BJ (cell line): ENCODE measurements around the gene EPAS1. TPM values are rescaled to one million over a fixed set of nuclear protein-coding genes. Genes with fewer than 3 reads are reported as not detected.

Experiments used
- CTCF ChIA-PET: fragments of 350-600 bp; formaldehyde crosslinking; extraction: SDS; loops from one replicate; lab custom pipeline; 2021; ENCODE audit warnings: antibody characterized with exemption, inconsistent platforms; lab: Yijun Ruan, JAX
- POLR2A ChIA-PET: fragments of 300-600 bp; sonication (Branson Sonifier 250); formaldehyde crosslinking; extraction: SDS; loops from one replicate; lab custom pipeline; 2021; ENCODE audit warnings: antibody characterized with exemption; lab: Charles Lee
- DNase-seq: peaks from one replicate; pipeline ENCODE4 v3.0.0-alpha.2; 2011; ENCODE audit warnings: low read depth
- H3K27me3 ChIP-seq: 2 replicates; pipeline ENCODE4 v1.6.0; 2011; ENCODE audit warnings: low read length; ENCODE audit not compliant: control insufficient read depth, insufficient read depth
- H3K36me3 ChIP-seq: 2 replicates; pipeline ENCODE4 v1.5.1; 2011; ENCODE audit warnings: low read length; ENCODE audit not compliant: control insufficient read depth, insufficient read depth
- H3K4me3 ChIP-seq: 2 replicates; pipeline ENCODE4 v1.5.1; 2011; ENCODE audit warnings: low read depth, mild to moderate bottlenecking, control low read depth, low read length
- CTCF ChIP-seq: IDR thresholded peaks from 2 replicates; pipeline ENCODE4 v1.5.1; 2011; ENCODE audit warnings: low read depth, mild to moderate bottlenecking, control low read depth, inconsistent platforms, low read length, moderate library complexity; ENCODE audit not compliant: insufficient read depth
- polyA plus RNA-seq: library from polyadenylated mRNA; depleted of rRNA; stranded (reverse); fragments of >200 nt; gene quantifications from 2 replicates; pipeline ENCODE4 v1.2.3, GENCODE V29; 2011

The EPAS1 gene
- polyA plus RNA-seq, 1 experiment, result 531 TPM

GRCh38 chr2:46350029-46350689, 53.0 kb downstream of the EPAS1 start:
- DNase-seq, result no peak
- ChIA-PET CTCF (interaction anchor here (1.0 to 1.1 kb wide), 2 partner anchors 13 to 287 kb away, joined by 4 to 5 read pairs; no protein-coding TSS in a partner anchor), POLR2A (no interaction called here)
- TF ChIP-seq CTCF, result no peak
- Histone ChIP-seq H3K27me3 (no peaks in the 10 kb centered on the region), H3K36me3 (peaks cover 36% of the 10 kb centered on the region), H3K4me3 (no peak overlapping the region)

GRCh38 chr2:46351098-46351749, 54.0 kb downstream of the EPAS1 start:
- CTCF ChIA-PET, result no interaction called here
- no peak for DNase-seq
- POLR2A ChIA-PET, result no interaction called here
- no peak for TF ChIP-seq CTCF
- peaks cover 39% of the 10 kb centered on the region for H3K36me3 ChIP-seq
- no peak overlapping the region for H3K4me3 ChIP-seq
- no peaks in the 10 kb centered on the region for H3K27me3 ChIP-seq

- DNase-seq, result no peak
- Histone ChIP-seq H3K4me3 (no peak overlapping the region), H3K27me3 (no peaks in the 10 kb centered on the region), H3K36me3 (peaks cover 42% of the 10 kb centered on the region)
- TF ChIP-seq CTCF, result no peak
- ChIA-PET CTCF (no interaction called here), POLR2A (no interaction called here)
Observed at GRCh38 chr2:46351750-46352138, 54.5 kb downstream of the EPAS1 start.

GRCh38 chr2:46352621-46353020, 55.4 kb downstream of the EPAS1 start:
- no peaks in the 10 kb centered on the region for H3K27me3 ChIP-seq
- DNase-seq, result no peak
- 0 out of 2 replicates have a peak, but pooled peaks have one; percentile 8 for TF ChIP-seq CTCF
- ChIA-PET CTCF (no interaction called here), POLR2A (no interaction called here)
- H3K36me3 ChIP-seq, result peaks cover 44% of the 10 kb centered on the region
- H3K4me3 ChIP-seq, result no peak overlapping the region

- no peaks in the 10 kb centered on the region for H3K27me3 ChIP-seq
- H3K4me3 ChIP-seq, result no peak overlapping the region
- no peak for TF ChIP-seq CTCF
- POLR2A ChIA-PET, result no interaction called here
- peaks cover 44% of the 10 kb centered on the region for H3K36me3 ChIP-seq
- CTCF ChIA-PET, result interaction anchor here (1.0 kb wide), 1 partner anchor 54 kb away, joined by 3 read pairs; no protein-coding TSS in a partner anchor
- no peak for DNase-seq
Observed at GRCh38 chr2:46353509-46353908, 56.3 kb downstream of the EPAS1 start.
